ENCODE measurements around the gene MTA2.
"Not testable (repeated sequence)": the region's sequence is repeated elsewhere in the genome, so short reads cannot be mapped to it uniquely, and the experiment has no call there.

Gene MTA2

DNA sequence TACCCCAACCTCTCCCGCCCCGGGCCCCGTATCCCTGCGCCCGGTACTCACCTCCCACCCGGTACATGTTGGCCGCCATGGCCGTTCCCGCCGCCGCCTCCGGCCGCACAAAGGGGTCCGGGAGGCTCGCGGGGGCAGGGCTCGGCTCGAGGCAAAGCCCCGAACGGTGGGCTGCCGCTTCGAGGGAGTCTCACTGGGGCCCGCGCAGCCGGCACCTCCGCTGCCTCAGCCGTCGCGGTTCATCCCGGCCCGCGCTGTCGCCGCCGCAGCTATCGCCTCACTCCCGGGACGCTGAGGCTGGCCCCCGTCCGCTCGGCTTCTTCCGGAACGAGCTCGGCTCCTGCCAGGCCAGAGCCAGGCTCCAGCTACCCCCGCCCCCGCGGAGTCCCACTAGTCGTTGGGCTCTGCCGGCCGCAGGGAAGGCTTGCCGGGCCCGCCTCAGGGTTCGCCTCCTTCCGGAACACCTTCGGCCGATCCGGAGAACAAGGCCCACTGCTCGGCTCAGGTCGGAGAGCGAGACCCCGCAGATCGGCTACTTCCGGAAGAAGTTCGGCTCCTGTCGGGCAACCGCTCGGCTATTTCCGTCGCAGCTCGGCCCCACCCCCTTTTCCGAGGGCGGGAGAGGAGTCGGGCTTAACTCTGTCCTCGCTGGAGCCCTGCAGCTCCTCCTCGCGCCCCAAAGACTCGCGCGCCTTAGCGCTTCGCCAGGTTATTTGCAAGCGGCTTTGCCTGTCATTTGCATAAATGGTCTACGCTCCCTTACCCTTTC lies at the start of gene MTA2:
Gene MTA2 (minus strand): TSS at position 494 of the 769 bp plus-strand sequence. CDS start 415 bp downstream, at position 79.
- peak; percentile 100 for DNase-seq (ENCODE audit: low read depth in 2 of 2)

DNA sequence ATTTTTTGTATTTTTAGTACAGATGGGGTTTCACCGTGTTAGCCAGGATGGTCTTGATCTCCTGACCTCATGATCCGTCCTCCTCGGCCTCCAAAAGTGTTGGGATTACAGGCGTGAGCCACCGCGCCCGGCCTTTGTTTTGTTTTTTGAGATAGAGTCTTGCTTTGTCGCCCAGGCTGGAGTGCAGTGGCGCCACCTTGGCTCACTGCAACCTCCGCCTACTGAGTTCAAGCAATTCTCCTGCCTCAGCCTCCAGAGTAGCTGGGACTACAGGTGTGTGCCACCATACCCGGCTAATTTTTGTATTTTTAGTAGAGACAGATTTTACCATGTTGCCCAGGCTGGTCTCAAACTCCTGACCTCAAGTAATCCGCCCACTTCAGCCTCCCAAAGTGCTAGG lies 48.6 kb upstream of the MTA2 start:
- DNase-seq (ENCODE audit: low read depth in 2 of 2) = not testable (repeated sequence)

DNA sequence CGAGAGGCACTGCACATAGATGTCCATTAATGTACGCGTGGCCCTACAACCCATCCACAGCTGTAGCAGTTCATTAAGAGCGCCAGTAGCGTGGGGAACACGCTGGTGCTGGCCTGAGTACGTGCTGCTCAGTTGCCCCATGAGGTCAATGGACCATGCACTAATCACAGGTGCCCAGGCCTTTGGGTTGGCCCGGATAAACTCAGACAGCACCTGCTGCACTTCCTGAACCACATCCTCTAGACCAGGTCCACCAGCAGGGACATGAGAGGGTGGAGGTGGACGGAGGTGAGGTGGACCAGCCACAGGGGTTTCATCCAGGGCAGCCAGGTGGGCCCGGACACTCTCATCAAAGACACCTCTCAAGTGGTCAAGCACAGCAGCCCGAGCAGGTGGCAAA lies 47.8 kb upstream of the MTA2 start:
- DNase-seq (ENCODE audit: low read depth in 2 of 2) = no peak

DNA sequence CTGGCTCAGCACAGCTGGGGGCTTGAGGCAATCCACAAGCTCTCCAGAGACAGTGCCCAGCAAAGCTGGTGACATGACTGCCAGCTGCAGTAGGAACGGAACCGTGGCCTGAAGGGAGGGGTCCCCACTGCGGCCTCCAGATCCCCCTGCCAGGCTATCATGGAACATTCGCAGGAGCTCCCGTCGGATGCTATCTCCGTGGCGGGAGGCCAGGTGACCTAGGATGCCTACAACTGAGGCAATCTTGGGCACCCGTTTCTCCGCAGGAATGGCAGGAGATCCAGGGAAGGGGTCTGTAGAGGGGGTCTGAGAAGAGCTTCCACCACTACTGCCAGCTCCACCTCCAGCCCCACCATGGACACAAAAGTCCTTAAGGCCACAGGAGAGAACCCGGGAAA lies 47.3 kb upstream of the MTA2 start:
- no peak for DNase-seq (ENCODE audit: low read depth in 2 of 2)

DNA sequence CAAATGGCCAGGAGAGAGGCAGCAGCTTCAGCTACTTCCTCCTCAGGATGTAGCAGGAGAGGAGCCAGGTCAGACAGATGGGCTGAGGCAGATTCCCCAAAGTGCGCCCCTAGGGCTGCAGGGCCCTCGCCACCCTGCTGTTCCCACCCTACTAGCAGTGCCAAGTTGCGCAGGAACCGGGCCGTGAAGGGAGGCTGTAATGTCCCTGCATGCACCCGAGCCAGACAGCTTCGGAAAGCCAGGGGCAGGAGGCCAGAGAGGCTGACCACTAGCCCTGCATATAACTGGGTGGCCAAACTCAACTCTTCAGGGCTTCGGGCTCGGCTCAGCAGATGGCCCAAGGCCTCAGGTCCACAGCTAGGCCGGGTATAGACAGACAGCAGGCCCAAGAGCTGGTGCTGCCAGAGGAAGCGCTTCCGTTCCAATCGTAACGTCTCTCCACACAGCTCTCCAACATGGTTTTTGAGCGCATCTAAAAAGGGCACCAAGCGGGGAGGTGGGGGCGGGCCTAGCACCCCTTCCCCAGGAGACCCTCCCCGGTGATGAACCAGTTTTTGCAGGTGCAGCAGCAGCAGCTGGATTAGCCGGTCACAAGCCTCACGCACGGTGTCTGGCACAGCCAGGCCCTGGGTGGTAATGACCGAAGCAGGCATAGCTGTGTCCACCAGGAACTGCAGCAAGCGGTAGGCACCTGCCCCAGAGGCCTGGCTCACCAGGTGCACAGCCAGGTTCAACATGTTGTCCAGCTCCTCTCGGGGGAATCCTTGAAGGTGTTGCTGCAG lies 46.7 kb upstream of the MTA2 start:
- no peak for DNase-seq (ENCODE audit: low read depth in 2 of 2)

DNA sequence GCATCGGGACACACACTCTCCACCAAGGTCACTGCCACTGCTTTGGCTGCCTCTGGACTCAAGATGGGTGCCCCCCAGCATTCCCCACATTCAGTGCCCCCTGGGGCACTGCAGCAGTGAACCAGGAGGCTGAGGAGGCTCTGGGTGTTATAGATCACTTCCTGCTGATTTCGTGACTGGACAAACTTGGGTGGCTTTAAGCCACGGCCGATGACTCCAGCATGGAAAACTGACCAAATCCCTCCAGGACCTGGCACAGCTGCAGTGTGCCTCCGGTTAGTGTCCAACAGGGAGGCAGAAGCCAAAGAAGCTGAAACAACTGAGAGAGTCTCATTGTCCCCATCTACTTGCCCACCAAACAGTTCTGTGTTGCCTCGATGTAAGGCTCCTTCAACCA lies 45.9 kb upstream of the MTA2 start:
- no peak for DNase-seq (ENCODE audit: low read depth in 2 of 2)

DNA sequence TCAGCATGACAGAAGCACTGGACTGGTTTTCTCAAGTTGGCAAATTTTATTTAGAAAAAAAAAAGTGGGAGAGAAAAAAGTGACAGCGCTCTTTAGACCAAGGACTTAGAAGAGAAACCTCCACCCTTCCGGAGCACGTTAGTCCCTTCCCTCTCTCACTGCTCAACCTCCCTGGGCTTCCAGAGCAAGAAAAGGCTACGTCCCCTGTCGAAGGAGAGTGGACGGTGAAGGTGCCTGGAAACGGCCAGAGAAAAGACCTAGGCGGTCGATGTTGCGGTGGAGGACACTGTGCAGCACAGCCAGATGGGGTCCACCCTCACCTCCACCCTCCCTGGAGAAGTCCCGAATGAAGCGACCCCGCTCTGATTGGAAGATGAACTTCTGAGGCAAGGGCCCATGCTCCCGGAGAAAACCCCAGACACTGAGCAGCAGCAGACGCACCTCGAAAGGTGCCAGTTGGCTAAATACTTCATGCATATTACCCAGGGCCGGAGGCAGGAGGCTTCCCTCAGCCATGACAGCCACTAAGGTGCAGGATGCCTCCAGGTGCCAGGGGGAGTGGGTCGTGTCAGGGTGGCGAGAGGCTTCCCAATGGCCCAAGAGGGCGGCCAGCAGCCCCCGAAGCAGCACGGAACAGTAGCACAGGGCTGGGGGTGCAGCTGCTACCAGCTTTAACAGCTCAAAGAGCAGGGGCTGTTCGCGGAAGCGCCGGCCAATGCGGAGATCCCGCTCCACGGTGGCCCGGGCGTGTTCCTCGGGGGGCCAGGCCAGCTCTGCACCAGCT lies 45.4 kb upstream of the MTA2 start:
- no peak for DNase-seq (ENCODE audit: low read depth in 2 of 2)

DNA sequence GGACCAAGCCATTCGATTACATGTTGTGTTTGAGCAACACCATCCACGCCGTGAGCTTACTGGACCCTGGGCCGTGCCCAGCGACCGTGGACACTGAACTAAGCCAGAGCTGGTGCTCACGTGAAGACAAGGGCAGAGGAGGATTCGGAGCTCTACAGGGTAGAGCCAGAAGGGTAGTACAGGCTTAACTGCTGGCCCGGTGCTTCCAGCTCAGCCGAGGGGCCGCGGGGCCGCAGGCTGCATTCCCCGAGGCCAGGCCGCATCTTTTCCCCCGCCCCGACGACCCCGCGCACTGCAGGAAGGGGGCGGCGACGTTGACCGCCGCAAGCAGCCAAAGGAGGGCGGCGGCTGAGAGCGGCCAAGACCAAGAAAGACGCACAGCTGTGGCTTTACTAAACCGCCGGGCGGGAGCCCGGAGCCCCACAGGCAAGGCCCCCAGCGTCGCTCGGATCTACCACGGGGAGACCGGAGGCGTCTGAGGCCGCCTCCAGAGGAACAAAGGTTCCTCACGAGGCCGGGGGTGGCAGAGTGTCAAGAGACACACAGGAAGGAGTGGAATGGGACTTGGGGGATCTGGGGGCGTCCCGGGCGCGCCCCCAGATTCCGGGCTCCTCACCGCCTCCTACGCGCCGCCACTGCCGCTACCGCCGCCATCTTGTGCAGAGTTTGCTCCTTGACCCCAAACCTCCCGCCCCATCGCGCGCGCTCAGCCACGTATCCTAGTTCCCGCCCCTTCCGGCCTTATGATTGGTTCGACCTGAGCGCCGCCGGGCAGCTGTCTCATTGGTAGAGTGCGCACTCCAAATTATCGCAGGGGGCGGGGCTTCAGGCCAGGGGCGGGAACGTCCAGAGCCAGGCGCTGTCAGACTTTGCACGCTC lies 44.5 kb upstream of the MTA2 start, which contains the start of gene GANAB:
Gene GANAB (minus strand): TSS at position 668 of the 879 bp plus-strand sequence. CDS start 14 bp downstream, at position 654.
- peak; percentile 99 to 100 for DNase-seq (ENCODE audit: low read depth in 2 of 2)

DNA sequence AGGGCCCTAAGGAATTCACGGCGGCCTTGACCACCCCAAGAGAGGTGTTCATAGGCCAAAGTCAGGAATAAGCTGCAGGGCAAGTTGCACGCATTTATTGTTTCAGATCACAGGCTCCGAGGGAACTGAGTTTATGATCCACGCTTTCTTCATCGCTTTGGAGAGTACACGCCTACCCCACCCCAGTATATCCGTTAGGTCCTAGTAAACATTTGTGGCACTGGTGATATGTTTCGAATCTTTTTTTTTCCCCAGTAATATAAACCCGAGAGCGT lies 43.9 kb upstream of the MTA2 start:
- no peak for DNase-seq (ENCODE audit: low read depth in 2 of 2)

DNA sequence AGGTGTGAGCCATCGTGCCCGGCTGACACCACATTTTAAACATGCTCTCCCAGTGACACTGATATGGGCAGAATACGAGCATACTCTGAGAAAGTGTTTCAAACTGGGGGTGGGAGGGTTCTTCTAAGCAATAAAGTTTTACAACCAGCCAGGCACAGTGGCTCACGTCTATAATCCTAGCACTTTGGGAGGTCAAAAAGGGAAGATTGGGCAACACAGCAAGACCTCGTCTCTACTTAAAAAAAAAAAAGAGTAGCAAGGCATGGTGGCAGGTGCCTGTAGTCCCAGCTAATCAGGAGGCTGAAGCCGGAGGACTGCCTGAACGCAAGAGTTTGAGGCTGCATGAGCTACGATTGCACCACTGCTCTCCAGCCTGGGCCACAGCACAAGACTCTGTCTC lies 42.6 kb upstream of the MTA2 start:
- no peak for DNase-seq (ENCODE audit: low read depth in 2 of 2)

DNA sequence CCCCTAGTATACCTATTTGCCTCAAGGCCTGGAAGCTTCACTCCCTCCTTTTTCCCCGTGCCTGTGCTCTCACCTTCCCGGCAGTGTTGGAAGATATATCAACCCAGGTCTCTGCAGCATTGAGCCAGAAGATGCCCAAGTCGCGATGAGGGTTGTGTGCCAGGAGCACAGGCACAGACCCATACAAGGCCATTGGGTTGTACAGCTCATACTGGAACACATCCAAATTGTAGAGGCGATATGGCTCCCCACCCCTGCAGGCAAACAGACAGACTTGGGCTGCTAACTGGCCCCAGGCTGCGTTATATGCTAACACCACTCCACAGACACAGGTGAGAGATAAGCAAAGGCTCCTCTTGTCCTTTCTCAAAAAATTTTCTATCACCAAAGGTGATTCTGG lies 30.8 kb upstream of the MTA2 start:
- no peak for DNase-seq (ENCODE audit: low read depth in 2 of 2)

DNA sequence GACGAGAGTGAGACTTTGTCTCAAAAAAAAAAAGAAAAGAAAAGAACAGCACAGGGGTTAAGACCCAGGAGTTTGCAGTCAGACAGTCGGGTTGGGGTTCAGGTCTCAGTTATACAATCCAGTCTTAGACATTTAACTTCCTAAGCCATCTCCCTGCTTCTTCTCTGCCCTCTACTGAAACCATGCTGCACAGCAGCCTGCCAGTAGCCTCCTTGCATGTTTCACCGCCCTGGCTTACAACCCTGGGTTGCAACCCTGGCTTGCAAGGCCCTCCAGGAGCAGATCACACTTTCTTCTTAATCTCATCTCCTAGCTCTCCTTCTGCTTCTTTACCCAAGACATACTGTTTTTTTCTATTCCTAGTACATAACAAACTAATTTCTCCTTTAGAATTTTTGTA lies 26.0 kb upstream of the MTA2 start:
- no peak for DNase-seq (ENCODE audit: low read depth in 2 of 2)

DNA sequence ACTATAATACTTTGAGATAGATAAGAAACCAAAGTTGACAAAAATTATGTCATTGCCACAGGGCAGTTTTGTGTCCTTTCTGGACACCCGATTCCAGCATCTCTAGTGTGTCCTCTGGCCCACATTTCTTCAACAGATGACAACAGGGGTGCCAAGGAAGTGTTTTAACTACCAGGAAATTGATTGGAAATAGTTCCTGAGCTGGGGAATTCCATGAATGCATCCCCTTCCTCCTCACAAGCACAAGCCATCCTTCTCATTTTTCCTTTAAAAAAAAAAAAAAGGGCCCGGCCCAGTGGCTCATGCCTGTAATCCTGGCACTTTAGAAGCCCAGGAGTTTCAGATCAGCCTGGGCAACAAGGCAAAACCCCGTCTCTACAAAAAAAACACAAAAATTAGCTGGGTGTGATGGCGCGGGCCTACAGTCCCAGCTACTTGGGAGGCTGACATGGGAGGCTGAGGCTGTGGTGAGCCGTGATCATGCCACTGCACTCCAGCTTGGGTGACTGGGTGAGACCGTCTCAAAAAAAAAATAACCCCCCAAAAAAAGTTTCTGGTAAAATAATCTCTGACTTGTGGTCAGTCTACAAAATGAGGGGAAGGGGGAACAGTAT lies 20.9 kb upstream of the MTA2 start:
- no peak for DNase-seq (ENCODE audit: low read depth in 2 of 2)

DNA sequence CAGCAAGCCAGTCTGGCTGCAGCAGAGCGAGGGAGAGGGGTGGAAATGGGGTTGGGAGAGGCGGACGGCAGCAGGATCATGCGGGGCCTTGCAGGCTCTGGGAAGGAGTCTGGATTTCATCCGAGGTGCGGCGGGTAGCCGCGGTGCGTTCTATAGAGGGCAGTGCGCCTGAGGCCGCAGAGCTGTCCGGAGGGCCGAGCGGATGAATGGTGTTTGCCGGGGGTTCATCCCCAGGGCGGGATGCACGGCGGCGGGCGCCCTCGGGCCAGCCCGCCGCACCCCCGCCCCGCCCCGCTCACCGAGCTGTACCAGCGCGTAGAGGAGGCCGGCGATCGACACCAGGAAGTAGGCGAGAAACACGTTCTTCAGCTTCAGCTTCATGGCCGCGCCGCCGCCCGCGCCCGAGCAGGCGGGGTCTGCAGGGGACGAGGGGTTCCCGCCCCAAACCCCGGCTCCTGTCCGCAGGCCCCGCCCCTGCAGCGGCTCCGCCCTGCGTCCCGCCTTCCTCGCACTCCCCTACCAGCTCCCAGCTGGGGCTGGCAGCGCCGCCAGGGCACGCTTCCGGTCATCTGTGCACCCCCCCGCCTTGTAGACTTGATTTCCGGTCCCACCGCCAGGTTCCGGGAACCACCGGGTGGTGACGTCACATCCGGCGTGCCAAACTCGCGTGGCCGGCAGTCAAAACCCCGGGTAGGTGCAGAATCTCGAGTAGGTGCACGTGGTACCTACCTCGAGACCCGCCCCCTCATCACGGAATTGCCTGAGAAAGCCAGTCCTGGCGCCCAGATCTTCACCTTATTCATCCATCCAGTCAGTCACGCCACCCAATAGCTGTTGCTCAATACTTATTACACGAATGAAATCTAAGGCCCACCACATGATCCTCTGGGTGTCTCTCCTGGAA lies 20.2 kb upstream of the MTA2 start, which contains the start of gene B3GAT3:
Gene B3GAT3 (minus strand): TSS at position 420 of the 904 bp plus-strand sequence. CDS start 39 bp downstream, at position 381.
- DNase-seq (ENCODE audit: low read depth in 2 of 2) = peak; percentile 92 to 94

DNA sequence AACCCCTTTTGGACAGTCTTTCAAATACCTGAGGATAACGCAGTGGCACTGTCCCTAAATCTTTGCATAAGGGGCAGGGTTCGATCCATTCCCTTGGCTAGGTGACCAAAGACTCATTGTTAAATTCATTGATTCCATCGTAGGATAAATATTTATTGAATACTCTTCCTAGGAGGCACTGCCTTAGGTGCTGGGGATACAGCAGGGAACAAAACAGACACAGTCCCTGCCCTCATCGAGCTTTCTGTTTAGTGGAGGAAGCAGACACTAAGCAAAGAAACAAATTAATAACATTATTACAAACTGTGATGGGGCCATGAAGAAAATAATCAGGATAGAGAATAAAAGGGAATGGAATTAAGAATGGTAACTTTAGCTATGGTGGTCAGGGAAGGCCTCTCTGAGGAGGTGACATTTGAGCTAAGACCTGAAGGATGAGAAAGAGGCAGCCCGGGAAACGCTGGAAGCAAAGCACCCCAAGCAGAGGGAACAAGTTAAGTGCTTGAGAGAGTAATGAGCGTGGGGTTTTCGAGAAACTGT lies 19.4 kb upstream of the MTA2 start:
- DNase-seq (ENCODE audit: low read depth in 2 of 2) = no peak

DNA sequence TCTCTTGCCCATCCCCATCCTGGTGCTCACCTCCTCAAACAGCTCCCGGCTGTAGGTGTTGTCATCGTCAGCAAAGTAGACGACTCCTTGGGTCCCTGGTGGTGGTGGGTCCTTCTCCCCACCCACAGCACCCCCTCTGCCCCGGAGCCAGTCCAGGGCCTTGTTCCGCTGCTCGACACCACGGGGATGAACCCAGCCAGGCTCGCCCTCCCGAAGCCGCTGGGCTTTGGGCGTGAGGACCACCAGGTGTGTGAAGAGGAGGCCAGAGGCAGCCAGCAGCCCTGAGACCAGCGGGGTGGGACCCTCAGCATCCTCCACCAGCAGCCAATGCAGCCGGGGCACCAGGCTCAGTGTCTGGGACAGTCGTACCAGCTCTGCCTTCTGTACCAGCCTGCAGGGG lies 15.3 kb upstream of the MTA2 start:
- DNase-seq (ENCODE audit: low read depth in 2 of 2) = not testable (repeated sequence)

DNA sequence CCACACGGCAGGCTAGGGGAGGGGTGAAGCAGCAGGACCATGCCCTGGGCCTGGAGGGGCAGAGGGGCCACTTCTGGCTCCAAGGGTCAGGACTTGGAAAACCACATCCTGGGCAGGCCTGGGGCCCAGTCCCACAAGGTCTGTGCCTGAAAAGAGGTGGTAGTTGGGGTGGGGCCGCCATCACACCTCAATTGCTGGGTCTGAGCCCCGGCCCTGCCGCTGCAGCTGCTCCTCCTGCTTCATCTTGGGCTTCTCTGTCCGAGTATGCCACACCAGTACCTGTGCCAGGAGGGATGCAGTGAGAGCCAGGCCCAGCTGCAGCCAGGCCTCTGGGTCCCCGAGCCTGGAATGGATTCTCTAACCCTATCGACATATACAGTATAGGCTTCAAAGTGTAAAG lies 13.9 kb upstream of the MTA2 start:
- no peak for DNase-seq (ENCODE audit: low read depth in 2 of 2)

DNA sequence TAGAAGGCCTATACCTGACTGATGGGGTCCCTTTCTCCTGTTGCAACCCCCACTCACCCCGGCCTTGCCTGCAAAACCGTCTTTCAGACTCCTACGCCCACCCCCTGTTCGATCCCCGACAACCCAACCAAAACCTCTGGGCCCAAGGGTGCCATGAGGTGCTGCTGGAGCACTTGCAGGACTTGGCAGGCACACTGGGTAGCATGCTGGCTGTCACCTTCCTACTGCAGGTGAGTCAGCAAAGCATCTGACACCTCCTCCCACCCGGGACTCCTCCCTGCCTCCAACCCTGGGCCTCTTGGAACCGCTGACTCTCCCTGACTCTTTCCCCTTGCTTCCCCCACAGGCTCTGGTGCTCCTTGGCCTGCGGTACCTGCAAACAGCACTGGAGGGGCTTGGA lies 12.6 kb upstream of the MTA2 start:
- peak; percentile 47 to 57 for DNase-seq (ENCODE audit: low read depth in 2 of 2)

DNA sequence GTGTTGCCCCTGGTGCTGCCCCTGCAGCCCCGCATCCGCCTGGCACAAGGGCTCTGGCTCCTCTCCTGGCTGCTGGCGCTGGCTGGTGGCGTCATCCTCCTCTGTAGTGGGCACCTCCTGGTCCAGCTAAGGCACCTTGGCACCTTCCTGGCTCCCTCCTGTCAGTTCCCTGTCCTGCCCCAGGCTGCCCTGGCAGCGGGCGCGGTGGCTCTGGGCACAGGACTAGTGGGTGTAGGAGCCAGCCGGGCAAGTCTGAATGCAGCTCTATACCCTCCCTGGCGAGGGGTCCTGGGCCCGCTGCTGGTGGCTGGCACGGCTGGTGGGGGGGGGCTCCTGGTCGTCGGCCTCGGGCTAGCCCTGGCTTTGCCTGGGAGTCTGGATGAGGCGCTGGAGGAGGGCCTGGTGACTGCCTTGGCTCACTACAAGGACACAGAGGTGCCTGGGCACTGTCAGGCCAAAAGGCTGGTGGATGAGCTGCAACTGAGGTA lies 11.7 kb upstream of the MTA2 start:
- no peak for DNase-seq (ENCODE audit: low read depth in 2 of 2)
